Activated CD4-positive, alpha-beta T cell treated with anti-CD3 and anti-CD28 coated beads, Interleukin-10, Interleukin-2, amounts not matched to agents 100 ng/mL and 50 ng/mL, durations not matched to agents 16 hours and 8 hours (primary cell): Measurements from ENCODE around the gene CREB5.

Source experiments
- DNase-seq: peaks from one replicate; pipeline ENCODE4 v3.0.0-alpha.2; 2020

Gene CREB5

DNA sequence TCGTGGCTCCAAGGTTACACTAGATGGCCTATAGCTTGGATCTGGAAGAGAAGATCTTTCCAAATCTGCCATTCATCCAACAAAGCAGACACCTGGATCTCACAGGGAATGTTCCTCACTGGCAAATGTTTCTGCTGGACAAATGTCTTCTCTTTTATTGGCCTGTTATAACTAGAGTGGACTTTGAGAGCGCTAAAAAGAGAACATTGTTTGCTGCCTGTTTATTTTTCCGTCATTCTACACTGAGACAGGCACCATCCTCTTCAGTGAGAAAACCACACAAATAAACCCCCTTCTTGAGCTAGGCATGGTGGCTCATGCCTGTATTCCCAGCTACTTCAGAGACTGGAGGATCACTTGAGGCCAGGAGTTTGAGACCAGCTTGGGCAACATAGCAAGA is 206.9 kb downstream of the CREB5 start:
- DNase-seq, result no peak

DNA sequence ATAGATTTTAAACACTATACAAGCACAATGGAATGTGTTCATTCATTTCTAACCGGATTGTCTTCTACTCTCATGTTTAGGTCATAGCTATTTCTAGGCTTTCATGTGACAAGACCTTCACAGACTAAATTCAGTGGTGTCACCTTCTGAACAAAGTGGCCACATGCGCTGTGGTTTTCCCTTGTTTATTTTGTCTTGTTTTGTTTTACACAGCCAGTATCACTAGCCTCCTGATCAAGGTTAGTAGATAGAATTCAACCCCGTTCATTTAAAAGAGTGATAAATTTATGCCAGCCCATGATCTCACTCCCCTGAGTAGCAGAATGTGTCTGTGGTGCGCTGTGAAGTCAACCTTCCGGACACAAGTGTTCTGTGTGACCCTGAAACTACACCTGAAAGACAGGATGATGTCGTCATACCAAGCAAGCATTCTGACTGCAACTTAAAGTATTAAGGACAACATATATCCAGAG is 209.1 kb downstream of the CREB5 start:
- DNase-seq, result no peak

DNA sequence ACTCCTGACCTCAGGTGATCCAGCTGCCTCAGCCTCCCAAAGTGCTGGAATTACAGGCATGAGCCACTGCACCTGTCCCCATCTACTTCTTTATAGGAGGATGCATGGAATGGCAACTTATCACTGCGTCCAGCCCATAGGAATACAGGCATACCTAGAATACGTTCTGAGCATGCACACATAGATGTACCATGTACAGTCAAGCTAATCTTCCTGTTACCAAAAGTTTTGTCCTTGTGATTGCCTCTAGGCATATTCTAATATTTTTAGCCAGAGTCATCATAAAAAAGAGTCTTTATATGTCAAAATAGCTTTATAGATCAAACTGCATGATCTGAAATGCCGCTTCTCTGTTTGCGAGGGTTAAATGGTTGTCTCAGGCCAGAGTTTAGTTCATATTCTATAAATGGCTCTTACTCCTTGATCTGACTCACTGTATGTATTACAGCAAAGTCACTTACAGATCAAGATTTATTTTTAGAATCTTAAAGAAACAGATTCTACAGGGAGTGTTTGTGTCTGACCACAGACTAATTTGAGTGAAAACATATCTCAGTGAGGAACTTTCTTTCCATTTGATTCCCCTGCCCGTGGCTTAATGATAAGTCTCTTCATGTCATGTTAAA is 210.9 kb downstream of the CREB5 start:
- DNase-seq, result no peak

DNA sequence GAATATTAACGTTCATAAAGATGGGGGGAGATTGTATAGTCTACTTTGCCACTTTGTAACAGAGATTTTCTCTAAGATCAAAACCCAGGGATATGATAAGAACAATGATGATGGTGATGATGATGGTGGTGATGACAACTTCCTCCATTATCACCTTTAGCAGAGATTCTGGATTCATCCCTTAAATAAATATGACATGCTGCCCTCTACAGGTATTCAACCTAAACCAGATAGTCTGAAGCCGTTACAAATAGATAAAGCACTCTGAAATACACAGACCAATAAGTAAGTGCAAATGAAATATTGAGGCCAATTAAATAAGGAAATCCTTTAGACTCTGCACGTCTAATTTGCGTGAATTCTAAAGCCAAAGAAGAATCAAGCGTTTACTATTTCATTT is 211.5 kb downstream of the CREB5 start:
- DNase-seq, result no peak

DNA sequence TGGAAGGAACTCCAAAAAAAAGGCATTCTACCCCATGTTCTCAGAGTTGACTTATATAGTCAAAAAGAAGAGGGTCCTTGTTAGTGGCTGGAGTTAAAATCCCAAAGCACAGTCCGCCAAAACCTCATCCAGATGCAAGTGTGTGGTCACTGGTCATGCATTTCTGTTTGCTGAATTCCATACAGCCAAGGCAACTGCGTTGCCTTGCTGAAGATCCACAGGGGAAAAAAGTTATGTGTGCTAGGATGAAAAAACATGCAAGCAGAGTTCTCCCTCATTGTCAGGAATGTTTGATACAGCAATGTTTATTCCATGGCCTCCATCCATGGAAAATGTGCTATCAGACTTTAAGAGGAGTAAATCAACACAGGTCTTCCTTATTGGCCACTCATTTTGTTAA is 213.1 kb downstream of the CREB5 start:
- DNase-seq, result no peak

DNA sequence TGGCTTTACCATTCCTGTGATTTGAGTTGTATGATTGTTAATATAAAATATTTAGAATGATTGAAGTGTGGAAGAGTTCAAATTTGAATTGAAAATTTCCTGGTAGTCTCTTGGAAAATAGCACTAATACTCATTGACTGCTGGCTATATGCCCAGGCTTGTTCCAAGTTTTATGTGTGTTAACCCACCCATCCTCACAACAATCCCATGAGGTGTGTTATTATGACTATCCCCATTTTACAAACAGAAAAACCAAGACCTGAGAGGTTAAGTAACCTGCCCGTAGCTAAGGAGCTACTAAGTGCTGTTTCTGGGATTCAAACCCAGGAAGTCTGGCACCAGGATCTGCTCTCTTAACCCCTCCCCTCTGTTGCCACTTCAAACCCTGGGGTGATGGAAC is 213.9 kb downstream of the CREB5 start:
- no peak for DNase-seq

DNA sequence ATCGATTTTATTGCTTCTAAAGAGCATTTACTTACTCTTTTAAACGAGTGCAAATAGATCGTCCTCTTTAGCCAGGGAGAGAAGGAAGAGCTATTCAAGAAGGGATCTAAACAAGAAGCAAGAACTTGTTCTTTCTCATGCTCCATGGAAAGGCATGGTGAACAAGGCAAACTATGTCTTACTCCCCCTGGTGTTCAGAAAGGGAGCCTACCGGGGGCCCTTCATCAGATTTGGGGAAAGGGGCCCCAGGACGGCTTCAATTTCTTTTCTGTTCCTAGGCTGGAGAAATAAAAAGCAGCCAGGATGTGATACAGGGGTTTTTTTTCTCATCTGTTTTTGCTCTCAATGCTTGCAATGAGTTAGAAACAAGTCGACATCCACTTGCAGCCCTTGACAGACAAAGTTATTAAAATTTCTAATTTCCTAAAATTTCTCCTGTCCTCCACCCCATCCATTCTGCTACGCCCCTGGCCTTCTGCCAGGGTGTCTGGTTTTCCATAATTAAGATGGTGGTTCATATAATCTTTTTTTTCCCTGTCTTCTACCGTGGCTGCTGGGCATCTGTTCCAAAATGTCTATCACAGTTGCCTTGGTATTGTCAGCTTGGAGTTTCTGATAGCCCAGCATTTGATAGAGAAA is 214.4 kb downstream of the CREB5 start:
- DNase-seq, result peak; percentile 23

DNA sequence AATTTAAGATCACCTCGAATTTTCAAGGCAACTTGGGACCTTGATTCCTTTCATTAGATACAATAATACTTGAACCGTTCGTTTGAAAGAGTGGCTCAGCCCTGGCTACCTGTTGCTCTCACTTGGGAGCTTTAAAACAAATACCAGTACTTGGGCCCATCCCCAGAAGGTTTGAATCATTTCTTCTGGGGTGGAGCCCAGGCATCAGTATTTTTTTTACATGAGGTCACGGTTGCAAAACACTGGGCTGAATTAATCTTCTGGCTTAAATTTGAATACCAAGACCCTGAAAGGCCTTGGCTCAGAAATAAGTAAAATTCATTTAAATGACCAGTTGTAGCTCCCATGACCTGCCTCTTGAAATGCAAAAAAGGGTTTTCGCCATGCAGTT is 214.9 kb downstream of the CREB5 start:
- DNase-seq, result no peak

DNA sequence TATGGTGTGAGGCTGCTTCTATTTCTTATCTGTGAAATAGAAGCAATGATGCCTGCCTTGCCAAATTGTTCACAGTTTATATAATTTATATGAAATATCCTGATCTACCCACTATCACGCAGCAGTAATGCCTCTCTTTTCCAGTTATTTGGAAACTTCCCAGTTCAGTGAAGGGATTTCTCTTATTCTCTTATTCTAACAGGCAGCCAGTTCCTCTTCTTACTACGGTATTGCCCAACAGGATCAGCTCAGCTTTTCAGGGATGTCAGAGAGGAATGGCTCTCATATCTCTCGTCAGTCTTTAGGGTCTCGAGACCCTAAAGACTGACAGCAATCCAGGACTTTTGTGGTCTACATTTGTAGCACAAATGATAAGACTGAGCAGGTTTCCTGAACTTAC is 215.6 kb downstream of the CREB5 start:
- DNase-seq, result no peak

DNA sequence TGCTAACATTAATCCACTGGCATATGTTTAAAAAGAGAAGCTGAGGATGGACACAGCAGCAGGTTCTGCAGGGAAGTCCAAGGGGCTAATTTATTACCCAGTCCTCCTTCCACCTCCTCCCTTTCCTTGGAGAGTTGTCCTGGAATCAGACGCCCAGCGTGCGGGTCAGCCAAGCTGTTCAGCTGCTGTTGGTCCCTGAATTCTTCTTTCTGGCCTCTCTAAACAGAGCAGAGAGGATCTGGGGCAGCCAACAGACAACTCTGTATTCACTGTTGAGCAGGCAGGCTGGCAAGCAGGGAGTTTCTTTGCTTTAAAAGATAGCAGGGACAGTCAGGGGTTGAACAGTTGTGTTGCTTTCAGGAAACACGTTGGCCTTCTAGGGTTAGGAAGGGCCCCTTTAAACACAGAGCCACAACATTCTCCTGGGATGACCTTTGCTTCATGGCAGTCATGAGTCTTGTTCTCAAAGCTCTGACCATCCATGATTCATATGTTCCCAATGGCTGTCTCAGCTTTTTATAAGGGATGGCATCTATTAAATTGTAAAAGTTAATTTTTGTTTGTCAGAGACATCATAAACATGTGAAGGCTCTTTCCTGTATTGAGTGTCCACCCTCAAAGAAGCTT is 217.0 kb downstream of the CREB5 start:
- no peak for DNase-seq

DNA sequence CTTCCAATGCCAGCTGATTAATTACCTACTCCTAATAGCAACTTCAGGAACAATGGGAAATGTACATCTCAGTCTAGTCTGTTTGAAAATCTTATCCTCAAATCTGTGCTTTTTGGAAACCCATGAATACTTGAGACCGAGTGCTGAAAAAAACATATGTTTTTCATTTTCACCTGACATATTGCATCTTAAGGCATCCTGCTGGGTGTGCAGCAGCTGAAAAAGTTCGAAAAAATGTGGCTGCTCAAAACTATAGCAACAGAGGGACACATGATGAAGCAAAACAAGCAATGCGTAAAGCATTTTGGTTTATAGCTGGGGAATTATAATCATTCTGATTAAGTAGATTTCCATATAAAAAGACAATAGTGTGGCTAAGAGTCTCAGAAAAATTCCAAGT is 218.0 kb downstream of the CREB5 start:
- no peak for DNase-seq

DNA sequence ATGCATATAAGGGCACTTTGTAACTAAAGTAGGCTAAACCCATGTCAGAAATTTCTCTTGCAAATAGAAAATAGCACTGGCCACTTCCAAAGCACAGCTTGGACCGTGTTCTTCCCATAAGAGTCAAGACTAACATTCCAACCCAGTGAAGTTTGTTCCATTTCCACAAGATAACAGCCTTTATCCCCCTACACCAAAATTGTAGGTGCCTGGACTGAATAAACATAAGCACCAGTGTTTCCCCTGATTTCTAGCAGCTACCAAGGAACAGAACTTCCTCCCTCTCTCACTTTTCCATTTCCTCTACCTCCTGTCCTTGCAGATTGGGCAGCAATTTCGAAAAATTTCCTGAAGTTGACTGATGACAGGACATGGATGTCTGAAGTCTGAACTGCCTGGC is 219.7 kb downstream of the CREB5 start:
- DNase-seq, result no peak

DNA sequence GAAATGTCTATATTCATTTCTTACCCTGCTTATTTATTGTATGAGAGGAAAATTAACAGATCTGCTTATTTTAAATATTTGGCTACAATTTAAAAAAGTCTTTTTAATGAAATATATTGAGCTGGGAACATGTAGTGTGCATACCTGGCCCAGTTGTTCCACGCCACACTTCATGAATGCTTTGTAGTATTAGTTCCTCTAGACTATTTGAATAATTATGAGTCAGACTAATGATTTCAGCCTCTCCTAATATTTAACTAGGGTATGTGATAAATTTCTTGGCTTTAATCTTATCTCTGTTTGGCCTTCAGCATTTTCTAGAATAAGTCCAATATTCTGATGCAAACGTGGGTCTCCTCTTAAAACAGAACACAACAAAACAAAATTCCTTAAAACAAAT is 226.6 kb downstream of the CREB5 start:
- DNase-seq, result no peak

DNA sequence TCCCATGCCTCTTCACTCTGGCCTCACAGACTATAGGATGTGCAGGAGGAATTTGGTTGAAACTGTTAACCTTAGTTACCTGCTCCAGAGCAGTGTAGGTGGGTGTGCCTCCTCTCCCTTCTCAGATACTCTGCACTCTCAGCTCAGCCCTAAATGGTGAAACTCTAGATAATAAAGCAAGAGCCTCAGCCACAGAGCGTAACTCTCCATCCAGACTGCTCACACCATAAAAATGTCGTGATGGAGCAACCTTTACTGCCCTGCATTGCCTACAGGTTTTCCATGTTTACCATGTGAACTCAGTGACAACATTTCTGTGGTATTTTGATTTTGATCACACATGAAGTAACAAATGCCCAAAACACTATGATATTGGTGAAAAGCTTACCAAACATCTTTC is 227.7 kb downstream of the CREB5 start:
- DNase-seq, result no peak

DNA sequence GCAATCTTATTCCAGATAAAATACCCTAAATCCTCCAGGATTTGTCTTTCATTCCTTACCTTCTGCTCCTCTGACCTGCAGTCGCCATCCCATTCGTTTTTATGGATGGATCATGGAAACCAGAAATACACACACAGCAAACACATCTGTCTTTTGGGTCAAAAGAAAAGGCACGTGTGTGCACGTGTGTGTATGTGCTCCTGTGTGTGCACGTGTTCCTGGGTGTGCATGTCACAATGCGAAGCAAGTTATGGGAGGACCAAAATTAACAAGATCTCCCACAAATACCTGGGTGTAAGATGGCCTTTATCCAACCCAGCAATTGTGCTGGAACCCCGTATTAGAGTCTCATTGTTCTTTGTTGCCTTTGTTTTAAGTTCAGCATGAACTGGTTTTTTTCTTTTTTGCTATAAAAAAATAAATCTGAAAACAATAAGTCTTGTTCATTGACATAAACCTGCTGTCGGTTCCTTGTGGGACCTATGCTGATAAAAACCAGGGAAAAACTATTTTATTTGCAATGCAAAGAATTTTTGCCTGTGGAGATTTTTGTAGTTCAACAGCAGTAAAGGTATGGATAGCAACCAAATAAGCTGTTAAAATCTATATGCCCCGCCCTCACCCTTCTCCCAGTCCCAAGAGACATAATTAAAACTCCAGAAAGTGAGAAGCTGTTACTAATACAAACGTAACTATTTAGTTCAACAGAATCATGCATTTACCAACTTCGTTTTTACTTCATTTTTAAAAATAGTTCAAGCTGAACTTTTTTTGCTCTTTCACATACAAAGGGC is 229.6 kb downstream of the CREB5 start:
- no peak for DNase-seq

DNA sequence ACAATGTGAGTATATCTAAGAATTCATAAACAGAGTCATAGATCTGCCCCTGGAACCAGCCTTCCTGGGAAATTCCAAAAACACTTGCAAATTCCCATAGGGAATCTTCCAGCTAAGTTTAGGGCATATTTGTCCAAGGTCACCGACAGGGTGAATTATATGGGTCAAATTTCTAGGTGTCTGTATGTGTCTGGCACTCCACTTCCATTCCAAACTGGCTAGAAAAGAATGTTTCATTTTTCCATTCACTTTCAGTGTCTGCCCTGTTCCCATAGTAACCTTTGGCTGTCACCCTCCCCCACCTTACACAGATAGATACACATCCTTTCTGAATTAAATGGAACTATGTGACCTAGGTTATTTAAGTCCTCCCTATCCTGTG is 230.9 kb downstream of the CREB5 start:
- DNase-seq, result no peak

DNA sequence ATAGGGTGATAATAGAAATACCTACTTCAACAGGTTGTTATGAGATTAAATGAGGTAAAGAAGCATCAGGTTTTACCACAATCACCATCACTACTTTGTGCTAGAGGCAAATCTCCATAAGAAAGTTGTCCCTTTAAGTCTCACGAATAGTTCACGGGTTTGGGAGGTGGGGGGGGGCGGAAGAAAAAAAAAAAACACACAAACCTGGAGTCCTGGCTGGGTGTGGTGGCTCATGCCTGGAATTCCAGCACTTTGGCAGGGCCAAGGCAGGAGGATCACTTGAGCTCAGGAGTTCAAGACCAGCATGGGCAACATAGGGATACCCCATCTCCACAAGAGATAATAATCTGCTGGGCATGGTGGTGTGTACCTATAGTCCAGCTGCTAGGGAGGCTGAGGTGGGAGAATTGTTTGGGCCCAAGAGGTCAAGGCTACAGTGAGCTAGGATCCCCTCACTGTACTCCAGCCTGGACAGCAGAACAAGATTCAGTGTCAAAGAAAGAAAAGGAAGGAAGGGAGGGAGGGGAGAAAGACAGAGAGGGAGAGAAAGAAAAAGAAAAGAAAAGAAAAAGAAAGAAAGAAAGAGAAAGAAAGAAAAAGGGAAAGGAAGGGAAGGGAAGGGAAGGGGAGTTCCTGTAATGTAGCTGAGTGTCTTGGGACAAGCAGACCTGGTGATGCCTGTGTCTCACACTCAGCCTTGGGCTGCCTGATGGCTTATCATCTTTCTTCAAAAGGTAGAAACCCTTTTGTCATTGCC is 231.4 kb downstream of the CREB5 start:
- no peak for DNase-seq

DNA sequence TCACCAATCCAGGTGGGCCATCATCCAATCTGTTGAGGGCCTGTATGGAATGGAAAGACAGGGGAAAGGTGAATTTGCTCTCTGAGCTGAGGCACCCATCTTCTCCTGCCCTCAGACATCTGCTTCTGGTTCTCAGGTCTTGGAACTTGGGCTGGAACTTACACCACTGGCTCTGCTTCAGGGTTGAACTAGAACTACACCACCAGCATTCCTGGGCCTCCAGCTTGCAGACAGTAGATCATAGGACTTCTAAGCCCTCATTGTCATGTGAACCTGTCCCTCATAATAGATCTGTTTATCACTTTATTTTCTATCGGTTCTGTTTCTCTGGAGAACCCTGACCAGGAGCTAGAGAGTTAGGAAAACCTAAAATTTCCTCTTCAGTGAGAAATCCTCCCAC is 233.5 kb downstream of the CREB5 start:
- no peak for DNase-seq

DNA sequence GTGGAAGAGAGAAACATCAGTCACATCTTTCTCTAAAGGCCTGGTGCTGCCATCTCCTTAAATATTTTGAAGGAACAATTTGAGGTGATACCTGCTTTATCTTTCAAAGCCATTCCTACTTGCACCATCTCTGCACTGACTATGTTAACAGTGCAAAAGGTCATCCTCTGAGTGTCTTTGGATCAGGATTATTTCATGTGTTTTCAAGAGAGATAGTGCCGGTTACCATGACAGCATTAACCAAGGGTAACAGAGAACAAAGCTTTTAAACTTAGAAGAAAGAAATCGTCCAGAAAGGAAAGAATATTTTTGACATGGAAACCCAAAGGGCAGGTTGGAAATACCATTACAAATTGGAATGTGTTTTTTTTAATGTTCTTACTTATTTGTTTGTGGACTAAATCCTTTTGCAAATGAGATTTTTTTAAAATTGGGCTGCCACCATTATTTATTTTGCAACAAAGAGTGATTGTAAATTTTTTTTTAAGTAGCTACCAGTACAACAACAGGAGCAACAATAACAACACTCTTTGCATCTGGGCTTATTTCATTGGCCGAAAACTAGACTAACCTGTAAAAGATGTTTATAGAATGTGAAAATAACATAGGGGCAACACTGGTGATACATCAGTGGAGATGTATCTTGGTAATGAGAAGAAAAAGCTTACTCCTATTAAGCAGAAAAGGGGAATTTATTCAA is 234.2 kb downstream of the CREB5 start:
- no peak for DNase-seq

DNA sequence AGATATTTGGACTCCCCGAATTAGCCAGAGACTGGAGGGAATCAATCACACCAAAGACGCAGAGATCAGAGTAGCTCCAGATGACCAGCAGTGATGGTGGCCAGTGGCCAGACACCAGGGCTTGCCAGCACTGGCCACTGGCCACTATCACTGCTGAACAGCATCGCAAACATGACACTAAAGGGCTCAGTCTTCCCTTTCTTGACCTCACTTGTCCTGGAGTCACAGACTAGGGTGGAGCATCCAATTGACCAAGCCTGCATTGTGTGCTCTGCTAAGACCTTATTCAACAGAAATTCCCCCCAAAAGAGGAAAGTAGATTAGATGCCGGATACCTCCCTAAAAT is 234.7 kb downstream of the CREB5 start:
- no peak for DNase-seq

DNA sequence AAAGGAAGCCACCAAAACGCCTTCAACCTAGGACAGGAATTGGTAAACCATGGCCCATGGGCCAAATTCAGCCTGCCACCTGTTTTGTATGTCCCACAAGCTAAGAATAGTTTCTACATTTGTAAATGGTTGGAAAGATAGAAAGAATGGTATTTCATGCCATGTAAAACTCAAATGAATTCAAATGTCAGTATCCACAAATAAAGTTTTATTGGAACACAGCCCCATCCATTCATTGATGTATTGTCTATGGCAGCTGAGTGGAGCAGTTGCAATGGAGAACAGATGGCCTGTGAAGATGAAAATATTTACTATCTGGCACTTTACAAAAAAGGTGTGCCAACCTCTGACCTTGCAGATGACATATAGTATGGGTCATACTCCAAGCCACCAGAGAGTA is 236.9 kb downstream of the CREB5 start:
- no peak for DNase-seq

DNA sequence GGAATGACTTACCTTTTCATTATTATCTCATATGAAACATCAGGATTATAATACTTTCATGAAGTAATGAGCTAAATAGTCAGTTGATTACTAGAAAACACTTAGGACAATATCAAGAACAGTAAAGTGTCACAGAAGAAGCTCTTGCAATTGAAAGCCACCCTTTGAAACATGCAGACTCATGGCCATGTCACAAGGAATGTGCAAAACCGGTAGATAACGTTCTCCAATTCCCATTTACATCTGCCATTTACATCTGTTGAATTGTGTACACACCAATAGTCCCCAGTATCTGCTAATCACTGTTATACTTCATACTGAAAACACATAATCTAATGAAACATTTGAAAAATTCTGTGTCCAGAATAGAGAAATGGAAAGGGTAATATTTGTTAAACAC is 237.5 kb downstream of the CREB5 start:
- DNase-seq, result no peak

DNA sequence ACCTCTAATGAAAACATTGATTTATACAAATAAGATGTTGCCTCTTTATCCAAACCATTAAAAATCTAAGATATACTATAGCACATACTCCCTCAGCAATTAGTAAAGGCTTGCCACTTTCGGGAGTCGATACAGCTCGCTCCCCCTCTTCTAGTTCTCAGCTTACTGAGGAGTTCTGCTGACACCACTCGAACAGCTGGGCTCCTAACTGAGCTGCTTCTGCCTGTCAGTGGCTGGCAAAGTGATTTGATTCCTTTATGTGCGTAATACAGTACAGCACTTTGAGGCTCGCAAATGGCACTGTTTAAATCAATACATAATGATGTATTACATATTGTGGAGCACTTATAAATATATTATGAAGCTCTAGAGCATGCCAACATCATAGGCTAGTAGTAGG is 241.8 kb downstream of the CREB5 start:
- no peak for DNase-seq
